Measurements from ENCODE around the gene NMRK1.

DNA sequence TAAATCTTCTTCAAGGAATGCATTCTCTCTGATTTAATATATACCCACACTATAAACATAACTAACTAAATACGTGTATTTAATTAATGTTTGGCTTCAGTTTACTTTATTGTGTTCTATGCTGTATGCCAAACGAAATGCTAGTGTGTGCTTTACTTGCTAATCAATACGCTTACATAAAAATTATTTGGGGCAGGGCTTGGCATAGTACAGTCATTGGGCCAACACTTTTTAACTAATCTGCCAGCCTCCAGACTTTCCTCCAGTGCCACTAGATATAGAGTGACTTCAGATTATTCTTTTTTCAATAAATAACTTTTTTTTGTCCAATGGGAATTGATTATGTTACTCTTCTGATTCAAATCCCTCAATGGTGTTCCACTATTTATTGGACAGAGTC is 51.2 kb downstream of the NMRK1 start:
- no peak for TF ChIP-seq EP300 (IDR thresholded peaks at IDR 0.05)
- TF ChIP-seq, protein P1, sequence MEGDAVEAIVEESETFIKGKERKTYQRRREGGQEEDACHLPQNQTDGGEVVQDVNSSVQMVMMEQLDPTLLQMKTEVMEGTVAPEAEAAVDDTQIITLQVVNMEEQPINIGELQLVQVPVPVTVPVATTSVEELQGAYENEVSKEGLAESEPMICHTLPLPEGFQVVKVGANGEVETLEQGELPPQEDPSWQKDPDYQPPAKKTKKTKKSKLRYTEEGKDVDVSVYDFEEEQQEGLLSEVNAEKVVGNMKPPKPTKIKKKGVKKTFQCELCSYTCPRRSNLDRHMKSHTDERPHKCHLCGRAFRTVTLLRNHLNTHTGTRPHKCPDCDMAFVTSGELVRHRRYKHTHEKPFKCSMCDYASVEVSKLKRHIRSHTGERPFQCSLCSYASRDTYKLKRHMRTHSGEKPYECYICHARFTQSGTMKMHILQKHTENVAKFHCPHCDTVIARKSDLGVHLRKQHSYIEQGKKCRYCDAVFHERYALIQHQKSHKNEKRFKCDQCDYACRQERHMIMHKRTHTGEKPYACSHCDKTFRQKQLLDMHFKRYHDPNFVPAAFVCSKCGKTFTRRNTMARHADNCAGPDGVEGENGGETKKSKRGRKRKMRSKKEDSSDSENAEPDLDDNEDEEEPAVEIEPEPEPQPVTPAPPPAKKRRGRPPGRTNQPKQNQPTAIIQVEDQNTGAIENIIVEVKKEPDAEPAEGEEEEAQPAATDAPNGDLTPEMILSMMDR (IDR thresholded peaks at IDR 0.05) = no peak
- no peak for TF ChIP-seq POLR2A (IDR thresholded peaks at IDR 0.05)
